HG02588 (cell line): ENCODE results near the gene NEURL1.
"Not testable (repeated sequence)": the region's sequence is repeated elsewhere in the genome, so short reads cannot be mapped to it uniquely, and the experiment has no call there.

Experiments
- ATAC-seq: cut with Tn5 transposase; IDR thresholded peaks from one replicate; pipeline ENCODE4 v1.9.1; 2021; ENCODE audit warnings: mild to moderate bottlenecking, moderate library complexity; ENCODE audit not compliant: unreplicated experiment

Gene NEURL1

GRCh38 chr10:103492655-103493261 lies 747 bp upstream of the NEURL1 start:
- no peak for ATAC-seq

- no peak for ATAC-seq
These were observed 692 bp downstream of the NEURL1 start for GRCh38 chr10:103493916-103494877.

DNA sequence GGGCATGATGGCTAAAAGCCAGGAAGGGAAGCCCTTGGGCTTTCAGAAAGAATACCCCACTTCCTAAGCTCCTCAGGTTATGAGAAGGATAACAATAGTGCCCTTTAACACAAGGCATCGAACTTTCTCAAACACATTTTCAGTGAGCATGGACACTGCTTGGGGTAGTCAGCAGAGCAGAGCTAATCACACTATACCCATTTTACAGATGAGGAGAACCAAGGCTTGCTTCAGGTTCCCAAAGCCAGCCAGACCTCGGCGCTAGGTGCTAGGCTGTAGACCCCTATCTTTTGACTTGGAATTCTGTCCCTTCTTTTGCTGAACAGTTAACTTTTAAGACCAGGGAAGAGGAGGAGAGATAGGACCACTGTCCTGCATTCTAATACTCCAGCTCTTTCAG lies 1.8 kb downstream of the NEURL1 start:
- ATAC-seq = no peak

- no peak for ATAC-seq
These were observed 3.8 kb downstream of the NEURL1 start for GRCh38 chr10:103497161-103497915.

GRCh38 chr10:103498936-103499638 lies 5.6 kb downstream of the NEURL1 start:
- no peak for ATAC-seq

GRCh38 chr10:103499881-103500280 lies 6.4 kb downstream of the NEURL1 start:
- ATAC-seq = no peak

DNA sequence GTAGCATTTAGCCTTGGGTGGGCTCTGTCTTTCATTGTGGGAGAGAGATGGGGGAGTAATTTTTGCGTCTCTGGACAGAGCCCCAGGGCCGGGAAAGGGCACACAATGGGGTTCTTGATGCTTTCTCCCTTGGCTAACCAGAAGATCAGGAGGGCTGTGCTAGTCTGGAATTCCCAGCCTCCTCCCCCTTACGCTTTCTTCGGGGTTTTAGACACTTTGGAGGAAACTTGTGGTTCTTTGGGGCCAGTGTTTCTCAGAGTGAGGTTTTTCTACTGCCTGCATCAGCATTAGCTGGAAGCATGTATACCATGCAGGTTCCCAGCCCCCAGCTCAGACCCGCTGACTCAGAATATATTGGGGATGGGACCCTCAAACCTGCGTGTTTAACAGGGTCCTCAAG lies 7.0 kb downstream of the NEURL1 start:
- ATAC-seq = no peak

DNA sequence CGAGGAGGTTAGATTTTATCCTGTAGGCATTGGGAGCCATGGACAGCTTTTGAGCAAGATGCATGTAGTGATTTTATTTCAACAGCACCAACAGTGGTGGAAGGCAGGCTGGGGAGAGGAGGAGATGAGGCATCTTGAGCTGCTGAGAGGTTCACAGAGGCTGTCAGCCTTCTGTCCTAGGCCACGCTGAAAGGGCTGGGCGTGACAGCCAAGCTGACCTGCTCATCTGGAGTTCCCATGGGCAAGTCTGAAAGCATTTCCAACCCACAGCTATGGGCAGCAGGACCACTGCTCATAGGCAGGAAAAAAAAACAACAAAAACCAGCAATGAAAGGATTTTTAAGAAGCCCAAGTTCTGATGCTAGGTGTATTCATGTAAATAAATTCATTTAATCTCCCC lies 7.7 kb downstream of the NEURL1 start:
- no peak for ATAC-seq

DNA sequence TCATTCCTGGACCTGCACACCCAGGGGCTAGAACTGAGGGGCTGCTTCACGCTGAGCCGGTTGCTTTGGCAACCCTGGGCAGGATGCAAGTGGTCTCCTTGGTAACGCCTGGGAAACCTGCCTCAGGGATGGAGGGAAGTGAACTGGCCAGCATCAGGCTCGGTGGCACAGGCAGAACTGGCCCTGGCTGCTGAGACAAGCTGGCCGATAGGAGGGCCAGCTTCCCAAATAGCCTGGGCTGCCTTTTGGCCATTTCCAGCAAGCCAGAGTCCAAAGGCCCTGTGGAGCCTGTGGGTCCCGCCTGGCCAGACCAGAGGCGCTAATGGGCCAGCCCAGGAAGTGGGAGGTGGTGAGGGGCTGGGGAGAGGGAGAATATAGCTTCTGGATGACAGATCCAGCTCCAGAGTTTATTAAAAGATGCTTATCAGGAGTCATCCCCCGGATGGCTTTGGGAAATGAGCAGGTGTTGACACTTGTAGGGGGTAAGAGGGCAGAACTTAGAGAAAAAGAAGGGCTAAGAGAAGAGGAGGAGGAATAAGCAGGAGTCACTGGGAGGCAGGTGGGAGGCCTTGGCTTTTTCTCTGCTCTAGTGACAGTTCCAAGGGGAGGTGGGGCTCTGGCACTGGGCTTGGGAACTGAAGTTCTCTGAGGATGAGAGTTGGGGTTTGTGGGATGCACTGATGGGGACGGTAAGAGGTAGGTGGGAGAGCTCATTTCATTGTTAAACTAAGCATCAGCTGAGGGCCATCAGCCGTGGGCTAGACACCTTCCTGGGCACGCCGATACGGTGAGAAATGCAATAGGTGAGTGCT lies 9.6 kb downstream of the NEURL1 start:
- ATAC-seq = no peak

DNA sequence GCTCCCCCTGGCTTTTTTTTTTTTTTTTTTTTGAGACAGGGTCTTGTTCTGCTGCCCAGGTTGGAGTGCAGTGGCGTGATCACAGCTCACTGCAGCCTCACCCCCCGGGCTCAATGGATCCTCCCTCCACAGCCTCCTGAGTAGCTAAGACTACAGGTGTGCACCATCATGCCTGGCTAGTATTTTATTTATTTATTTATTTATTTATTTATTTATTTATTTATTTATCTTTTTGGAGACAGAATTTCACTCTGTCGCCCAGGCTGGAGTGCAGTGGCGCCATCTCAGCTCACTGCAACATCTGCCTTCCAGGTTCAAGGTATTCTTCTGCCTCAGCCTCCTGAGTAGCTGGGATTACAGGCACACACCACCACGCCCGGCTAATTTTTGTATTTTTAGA lies 10.3 kb downstream of the NEURL1 start:
- not testable (repeated sequence) for ATAC-seq

GRCh38 chr10:103504181-103504783 lies 10.8 kb downstream of the NEURL1 start:
- ATAC-seq = no peak

DNA sequence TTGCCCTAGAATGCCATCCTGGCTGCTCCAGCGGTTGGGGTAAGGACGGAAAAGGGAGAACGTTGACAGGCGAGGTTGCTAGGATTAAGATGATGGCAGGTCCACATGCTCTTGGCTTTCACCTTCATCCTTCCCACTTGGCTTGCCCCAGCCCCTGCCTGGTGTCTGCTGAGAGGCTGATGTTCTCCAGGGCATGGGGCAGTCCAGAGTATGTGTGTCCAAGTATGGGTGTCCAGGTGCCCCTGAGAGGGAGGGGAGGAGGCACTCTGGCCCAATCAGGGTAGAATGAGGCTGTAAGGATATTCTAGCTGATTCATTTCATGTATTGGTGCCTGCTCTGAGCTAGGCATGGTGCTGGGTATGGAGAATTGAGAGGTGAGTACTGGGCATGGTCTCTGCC lies 12.6 kb downstream of the NEURL1 start:
- ATAC-seq = no peak

GRCh38 chr10:103507235-103508191 lies 14.0 kb downstream of the NEURL1 start:
- no peak for ATAC-seq

DNA sequence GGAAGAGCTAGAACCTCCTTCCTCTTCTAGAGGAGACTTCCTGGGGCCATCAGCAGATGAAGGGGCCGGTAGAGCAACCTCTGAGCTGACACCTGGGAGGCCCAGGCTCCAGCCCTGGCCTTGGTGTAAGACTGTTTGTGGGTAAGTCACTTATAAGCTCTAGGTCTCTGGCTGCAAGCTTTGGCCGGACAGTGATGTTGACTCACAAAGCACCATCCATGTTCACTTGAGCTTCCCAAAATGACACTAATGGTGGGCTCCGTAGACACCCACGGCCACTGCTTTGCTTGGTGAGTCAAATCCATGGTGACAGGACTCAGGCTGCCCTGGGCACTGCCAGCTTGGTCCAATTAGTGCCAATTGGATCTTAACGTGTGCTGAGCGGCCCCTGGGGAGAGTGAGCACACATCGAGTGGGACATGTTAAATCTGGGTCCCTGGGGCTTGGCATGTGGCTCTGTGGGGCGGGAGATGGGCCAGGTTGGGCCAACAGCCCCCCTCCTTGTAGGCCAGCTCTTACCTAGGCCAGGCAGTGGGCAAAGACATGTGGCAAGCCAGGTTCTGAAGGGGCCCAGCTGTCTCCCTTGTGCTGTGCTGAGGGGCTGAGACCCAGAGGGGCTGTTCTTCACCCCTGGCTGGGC lies 16.7 kb downstream of the NEURL1 start:
- ATAC-seq = no peak

DNA sequence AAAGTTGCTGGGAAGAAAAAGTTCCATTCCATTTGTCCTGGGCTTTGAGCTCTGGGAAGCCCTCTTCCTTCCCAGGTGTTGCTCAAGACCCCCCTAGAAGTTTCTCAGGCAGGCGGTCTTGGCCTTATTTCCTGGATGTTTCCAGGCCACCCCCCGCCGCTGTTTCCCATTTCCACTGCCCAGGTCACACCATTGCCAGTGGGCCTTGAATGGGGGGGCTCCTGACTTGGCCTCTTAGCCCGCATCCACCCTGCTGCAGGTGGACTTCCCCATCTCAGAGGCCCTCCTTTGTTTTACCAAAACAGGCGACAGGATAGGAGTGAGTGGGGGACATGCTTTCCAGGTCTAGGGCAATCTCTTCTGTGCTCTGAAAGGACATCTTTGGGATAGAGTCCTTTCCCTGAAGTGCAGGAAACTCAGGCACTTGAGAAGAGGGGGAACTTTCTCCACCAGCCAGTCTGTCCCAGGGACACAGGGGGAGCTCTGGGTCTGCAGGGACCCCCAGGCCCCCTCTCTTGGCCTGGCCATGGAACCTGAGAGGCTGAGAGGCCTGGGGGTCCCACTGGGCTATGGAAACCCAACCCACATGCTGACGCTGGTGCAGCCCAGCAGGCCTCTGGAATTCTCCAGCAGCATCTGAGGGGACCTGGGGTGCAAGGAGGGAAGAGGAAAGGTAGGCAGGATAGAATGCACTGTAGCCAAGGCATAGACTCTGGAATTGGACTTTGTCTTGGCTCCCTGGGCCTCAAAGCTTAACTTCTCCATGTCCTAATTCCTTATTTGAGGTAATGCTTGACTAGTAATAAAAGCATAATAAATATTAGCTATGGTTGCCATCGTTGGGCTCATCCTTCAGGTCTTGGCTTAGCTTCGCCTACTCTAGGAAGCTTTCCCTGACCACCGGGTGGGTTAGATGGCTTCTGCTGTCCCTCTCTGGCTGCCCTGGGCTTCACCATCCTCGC lies 17.6 kb downstream of the NEURL1 start:
- no peak for ATAC-seq

DNA sequence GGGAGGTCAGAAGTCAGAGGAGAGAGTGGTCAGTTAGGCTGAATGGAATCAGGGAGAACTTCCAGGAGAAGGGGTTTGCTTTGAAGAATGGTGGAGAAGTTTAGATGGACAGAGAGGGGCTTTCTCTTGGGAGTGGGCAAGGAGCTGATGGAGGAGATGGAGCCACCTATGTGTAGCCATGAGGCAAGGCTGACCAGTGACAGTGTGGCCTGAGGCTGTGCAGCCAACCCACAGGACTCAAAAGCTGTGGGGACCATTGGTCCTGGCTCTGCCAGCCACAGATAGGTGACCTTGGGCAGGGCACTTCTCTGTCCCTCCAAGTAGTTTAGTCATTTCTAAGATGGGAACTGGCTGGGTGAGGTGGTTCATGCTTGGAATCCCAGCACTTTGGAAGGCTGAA lies 18.7 kb downstream of the NEURL1 start:
- no peak for ATAC-seq
